GM12872 (cell line): ENCODE data around the gene C20orf144.

Source experiments
- TF ChIP-seq, protein P1 (sequence below): IDR thresholded peaks from 3 replicates; pipeline ENCODE4 v1.5.1; 2011; ENCODE audit warnings: low read depth, mild to moderate bottlenecking, low read length, moderate library complexity; ENCODE audit not compliant: insufficient read depth

C20orf144 gene

DNA sequence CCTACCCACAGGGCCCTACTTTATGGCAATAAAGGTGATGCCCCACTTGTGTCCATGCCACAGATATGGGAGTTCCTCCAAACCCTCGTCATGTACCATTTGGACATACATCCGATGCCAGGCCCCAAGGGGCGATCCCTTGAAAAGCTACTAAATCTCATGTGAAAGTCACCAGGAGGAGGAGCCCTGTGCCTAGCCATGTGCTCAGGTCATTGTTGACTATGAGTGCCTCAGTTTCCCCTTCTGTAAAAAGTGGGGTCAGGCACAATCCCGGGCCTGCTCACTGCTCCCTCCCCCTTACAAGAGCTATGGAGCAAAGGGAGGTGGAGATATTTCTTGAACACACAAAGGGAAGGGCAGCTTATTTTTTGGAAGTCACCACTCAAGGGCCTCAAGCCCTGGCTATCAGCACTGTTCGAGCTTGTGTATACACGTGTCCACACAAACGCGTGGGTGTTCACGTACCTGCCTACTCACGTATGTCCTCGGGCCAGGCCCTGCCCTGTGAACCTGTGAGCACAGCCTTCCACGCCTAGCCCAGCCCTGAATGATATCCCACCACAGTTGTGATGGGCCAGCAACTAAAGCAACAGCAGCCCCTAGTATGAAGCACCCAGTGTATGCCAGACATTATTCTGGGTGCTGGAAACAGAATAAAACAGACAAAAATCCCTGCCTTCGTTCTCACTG is 6.5 kb downstream of the C20orf144 start:
- TF ChIP-seq, protein P1, sequence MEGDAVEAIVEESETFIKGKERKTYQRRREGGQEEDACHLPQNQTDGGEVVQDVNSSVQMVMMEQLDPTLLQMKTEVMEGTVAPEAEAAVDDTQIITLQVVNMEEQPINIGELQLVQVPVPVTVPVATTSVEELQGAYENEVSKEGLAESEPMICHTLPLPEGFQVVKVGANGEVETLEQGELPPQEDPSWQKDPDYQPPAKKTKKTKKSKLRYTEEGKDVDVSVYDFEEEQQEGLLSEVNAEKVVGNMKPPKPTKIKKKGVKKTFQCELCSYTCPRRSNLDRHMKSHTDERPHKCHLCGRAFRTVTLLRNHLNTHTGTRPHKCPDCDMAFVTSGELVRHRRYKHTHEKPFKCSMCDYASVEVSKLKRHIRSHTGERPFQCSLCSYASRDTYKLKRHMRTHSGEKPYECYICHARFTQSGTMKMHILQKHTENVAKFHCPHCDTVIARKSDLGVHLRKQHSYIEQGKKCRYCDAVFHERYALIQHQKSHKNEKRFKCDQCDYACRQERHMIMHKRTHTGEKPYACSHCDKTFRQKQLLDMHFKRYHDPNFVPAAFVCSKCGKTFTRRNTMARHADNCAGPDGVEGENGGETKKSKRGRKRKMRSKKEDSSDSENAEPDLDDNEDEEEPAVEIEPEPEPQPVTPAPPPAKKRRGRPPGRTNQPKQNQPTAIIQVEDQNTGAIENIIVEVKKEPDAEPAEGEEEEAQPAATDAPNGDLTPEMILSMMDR: no peak

DNA sequence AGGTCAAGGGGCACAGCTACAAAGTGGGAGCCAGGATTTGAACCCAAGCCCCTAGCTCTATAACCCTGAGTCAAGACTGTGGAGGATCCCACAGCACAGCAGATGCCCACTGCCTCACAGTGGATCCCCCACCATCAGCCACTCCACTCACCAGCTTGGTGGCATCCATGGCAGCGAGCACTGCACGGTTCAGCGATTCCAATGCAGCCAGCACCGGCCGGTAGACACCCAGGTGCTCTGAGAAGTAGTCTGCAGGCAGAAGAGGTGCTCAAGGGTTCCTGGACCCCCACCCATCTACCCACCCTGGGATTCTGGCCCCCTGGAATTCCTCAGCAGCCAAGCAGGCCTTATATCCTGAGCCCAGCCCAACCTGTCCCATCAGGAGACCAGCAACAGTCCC is 7.1 kb downstream of the C20orf144 start:
- TF ChIP-seq, protein P1: no peak

DNA sequence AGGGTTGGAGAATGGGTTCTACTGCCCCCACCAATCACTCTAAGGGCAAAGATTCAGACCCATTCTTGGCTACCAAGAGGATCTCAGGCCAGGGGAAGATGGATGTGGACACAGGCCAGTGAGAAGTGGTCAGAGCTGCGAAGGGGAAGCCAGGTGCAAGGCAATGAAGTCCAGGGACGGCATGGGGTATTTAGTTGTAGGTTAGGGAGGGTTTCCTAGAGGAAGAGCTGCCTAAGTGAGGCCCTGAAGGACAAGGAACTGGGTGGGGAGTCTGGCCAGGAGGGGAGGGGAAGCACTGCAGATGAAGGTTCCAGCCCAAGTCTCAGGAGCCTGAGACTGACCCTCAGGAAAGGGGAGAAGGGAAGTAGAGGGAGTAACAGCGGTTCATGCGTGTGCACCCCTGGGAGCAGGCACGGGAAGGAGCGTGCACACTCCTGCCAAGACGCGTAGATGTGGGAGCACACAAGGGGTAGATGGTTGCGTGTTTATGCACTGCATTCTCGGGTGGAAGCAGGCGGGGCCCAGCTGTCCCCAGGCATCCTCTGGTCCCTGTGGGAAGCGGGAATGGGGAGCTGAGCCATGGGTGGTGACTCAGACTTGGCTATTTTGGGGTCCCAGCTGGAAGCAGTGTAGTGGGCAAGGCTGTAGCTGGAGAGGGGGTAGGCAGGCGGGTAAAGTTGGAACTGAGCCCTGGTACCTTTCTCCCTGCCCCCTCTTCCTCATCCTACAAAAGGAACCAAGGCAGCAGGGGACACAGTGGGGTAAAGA is 7.9 kb downstream of the C20orf144 start:
- TF ChIP-seq, protein P1: no peak

DNA sequence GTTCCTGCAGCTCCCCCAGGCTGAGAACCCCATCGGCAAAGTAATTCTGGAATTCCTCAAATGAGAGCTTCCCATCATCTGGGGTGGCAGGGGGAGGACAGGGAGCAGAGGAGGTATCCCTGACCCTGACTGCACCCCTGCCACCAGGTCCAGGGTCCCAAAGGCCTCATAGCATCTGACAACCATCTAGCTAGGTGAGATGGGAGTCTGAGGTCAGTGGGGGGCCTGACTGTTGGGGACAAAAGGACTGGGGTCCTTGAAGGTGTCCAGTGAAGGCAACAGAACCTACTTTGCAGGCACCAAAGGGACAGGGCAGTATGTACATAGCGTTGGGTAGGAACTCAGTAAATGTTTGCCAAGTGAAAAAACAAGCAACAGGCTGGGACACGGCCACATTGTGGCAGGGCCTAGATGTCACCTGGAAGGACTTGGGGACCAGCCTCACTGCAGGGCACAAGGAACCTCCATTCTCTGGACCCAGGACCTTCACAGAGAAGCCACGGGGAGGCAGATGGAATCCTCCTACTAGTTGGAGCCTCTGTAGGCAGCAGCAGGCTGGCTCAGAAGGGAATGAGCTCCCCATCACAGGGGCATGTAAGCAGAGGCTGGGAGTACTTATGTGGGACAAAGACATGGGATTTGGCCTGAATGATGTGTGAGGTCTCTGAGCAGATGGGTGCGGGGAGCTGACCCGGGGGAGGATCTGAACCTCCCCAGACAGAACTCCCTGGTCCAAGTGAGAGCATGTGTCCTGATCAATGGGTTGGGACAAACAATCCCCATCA is 8.8 kb downstream of the C20orf144 start:
- TF ChIP-seq, protein P1: no peak

DNA sequence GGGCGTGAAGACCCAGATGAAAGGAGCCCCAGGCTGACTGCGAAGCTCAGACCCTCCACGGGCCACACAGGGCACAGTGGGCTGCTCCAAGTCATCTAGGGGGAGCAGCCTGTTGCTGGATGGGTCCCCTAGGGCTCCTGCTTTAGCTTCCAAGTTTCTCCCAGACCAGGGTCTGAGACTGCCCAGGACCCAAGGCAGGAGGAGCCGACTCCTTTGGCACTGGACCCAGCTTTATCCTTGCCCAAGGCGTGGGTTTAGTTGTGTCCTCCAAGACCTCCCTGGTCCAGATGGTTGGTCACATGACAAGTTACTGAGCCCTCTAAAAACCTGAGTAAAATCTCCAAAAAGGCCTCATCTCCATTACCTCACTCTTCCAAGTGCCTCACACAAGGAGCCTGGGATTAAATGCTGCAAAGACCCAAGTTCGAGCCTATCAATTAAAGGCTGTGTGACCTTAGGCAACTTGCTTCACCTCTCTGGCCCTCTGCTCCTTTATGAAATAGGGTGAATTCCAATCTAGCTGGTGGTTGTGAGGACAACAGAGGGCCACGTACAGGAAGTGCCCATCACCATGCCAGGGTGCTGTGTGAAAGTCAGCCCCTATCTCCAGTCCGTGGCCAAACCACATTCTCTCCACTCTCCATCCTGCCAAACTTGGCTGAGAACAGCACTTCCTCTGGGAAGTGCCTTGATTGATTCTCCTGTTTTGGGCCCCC is 9.6 kb downstream of the C20orf144 start:
- TF ChIP-seq, protein P1: no peak

DNA sequence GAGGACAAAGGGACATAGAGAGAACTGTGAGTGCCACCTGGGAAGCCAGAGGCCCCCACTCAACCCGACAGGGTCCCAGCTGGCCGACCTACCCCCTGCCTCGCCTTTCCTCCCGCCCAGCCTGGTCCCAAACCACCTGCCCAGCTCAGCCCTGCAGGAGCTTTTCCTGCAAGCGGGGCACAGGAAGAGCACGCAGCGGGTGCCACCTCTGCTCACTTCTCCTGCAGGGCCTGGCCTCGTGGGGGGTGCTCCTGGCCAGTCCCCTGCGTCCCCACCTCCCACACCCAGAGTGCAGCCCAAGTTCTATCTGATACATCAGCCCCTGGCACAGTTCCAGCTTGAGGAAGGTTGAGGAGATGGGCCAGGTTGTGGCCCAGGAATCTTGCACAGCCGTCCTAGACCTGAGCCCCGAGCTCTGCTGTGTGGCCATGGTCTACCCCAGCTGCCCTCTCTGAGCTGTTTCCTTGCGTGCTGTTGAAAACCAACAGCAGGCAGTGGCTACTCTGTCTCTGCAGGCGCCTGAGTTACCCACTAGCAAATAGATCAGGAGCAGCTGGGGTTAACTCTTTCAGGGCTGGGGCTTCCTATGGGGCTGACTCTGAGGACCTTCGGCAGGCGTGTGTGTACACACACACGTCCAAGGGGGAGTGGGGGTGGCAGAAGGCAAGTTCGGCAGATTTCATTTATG is 10.4 kb downstream of the C20orf144 start:
- TF ChIP-seq, protein P1: no peak
